HEK293T (cell line): Measurements from ENCODE around the gene ZNF211.

Experiments used
- CTCF ChIA-PET: fragments of 350-600 bp; formaldehyde crosslinking; extraction: SDS; loops from one replicate; lab custom pipeline; 2021; ENCODE audit warnings: antibody characterized with exemption, inconsistent platforms; lab: Yijun Ruan, JAX
- POLR2A ChIA-PET: fragments of 350-600 bp; formaldehyde crosslinking; extraction: SDS; loops from one replicate; lab custom pipeline; 2020; ENCODE audit warnings: antibody characterized with exemption, inconsistent platforms; lab: Yijun Ruan, JAX
- DNase-seq: peaks from one replicate; pipeline ENCODE4 v3.0.0; 2012; ENCODE audit warnings: mixed read lengths; ENCODE audit errors: extremely low spot score
- ARNT ChIP-seq: fragments of 450-650 bp; IDR thresholded peaks from 2 replicates; pipeline ENCODE4 v1.6.1; 2017; ENCODE audit warnings: mild to moderate bottlenecking
- BHLHE40 ChIP-seq: fragments of 450-650 bp; IDR thresholded peaks from 2 replicates; pipeline ENCODE4 v1.6.1; 2016; ENCODE audit warnings: mild to moderate bottlenecking, moderate library complexity, borderline replicate concordance
- CTBP1 ChIP-seq: fragments of 450-650 bp; IDR thresholded peaks from 2 replicates; pipeline ENCODE4 v1.6.1; 2016; ENCODE audit warnings: borderline replicate concordance
- ELF4 ChIP-seq: fragments of 450-650 bp; IDR thresholded peaks from 2 replicates; pipeline ENCODE4 v1.6.1; 2017; ENCODE audit warnings: antibody characterized with exemption
- FOXA1 ChIP-seq: fragments of 450-650 bp; IDR thresholded peaks from 2 replicates; pipeline ENCODE4 v1.6.1; 2016; ENCODE audit warnings: mild to moderate bottlenecking
- FOXK2 ChIP-seq: fragments of 450-650 bp; IDR thresholded peaks from 2 replicates; pipeline ENCODE4 v1.6.1; 2016; ENCODE audit warnings: mild to moderate bottlenecking
- FOXM1 ChIP-seq: fragments of 450-650 bp; IDR thresholded peaks from 2 replicates; pipeline ENCODE4 v1.6.1; 2017; ENCODE audit warnings: mild to moderate bottlenecking, borderline replicate concordance
- HDGF ChIP-seq: fragments of 450-650 bp; IDR thresholded peaks from 2 replicates; pipeline ENCODE4 v1.6.1; 2017; ENCODE audit warnings: antibody characterized with exemption, borderline replicate concordance
- L3MBTL2 ChIP-seq: fragments of 450-650 bp; conservative IDR thresholded peaks from 2 replicates; pipeline ENCODE4 v1.6.1; 2016; ENCODE audit warnings: mild to moderate bottlenecking
- LEF1 ChIP-seq: fragments of 450-650 bp; IDR thresholded peaks from 2 replicates; pipeline ENCODE4 v1.6.1; 2017; ENCODE audit warnings: mild to moderate bottlenecking, borderline replicate concordance
- NFRKB ChIP-seq: fragments of 450-650 bp; IDR thresholded peaks from 2 replicates; pipeline ENCODE4 v1.6.1; 2016; ENCODE audit warnings: mild to moderate bottlenecking, moderate library complexity
- SP1 ChIP-seq: fragments of 450-650 bp; IDR thresholded peaks from 2 replicates; pipeline ENCODE4 v1.6.1; 2017
- SUZ12 ChIP-seq: fragments of 450-650 bp; IDR thresholded peaks from 2 replicates; pipeline ENCODE4 v1.6.1; 2016; ENCODE audit warnings: mild to moderate bottlenecking
- TARDBP ChIP-seq: fragments of 450-650 bp; IDR thresholded peaks from 2 replicates; pipeline ENCODE4 v1.6.1; 2016
- ZNF384 ChIP-seq: fragments of 450-650 bp; IDR thresholded peaks from 2 replicates; pipeline ENCODE4 v1.6.1; 2016
- TF ChIP-seq, protein P1 (sequence below): fragments of 450-650 bp; IDR thresholded peaks from 2 replicates; pipeline ENCODE4 v1.6.1; 2016

ZNF211 gene

DNA sequence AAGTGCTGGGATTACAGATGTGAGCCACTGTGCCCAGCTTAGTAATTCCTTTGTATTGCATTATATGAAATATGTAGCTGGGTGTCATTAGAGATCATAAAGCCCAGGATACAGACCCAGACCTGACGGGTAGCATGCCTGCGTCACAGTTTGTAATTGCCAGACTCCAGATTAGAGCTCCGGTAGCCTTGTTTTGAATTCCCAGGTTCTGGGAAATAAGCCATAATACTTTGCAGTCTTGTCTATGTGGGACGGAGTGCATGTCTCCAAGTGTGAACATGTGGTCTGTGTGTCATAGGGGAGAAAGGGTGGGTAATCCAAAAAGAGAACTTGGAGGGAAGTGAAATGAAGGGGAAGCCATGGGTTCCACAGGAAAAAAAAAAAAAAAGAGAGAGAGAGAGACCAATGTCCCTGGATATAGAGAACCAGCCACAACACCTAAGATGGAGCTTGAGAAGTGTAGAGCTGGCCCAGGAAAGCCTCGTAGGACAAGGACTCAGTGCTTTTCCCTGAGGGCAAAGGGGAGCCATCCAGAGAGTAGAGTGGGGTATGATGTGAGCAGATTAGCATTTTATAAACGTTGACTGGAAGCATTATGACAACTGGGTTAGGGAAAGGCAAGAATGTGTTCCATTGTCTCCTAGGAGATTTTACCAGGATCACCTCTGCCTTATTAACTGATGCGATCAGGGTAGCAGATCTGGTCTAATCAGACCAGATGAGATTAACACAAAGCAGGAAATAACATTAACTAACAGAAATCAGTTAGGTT, 38.3 kb downstream of the ZNF211 start:
- CTCF ChIA-PET, result no interaction called here
- no peak for TF ChIP-seq BHLHE40
- no peak for TF ChIP-seq CTBP1
- TF ChIP-seq L3MBTL2, result no peak
- no peak for TF ChIP-seq FOXK2
- TF ChIP-seq LEF1, result no peak
- TF ChIP-seq ZNF384, result no peak
- no peak for TF ChIP-seq TARDBP
- no peak for TF ChIP-seq FOXM1
- TF ChIP-seq HDGF, result no peak
- TF ChIP-seq ARNT, result no peak
- no peak for TF ChIP-seq SP1
- no peak for TF ChIP-seq ELF4
- TF ChIP-seq NFRKB, result no peak
- TF ChIP-seq, protein P1, sequence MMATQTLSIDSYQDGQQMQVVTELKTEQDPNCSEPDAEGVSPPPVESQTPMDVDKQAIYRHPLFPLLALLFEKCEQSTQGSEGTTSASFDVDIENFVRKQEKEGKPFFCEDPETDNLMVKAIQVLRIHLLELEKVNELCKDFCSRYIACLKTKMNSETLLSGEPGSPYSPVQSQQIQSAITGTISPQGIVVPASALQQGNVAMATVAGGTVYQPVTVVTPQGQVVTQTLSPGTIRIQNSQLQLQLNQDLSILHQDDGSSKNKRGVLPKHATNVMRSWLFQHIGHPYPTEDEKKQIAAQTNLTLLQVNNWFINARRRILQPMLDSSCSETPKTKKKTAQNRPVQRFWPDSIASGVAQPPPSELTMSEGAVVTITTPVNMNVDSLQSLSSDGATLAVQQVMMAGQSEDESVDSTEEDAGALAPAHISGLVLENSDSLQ, result no peak
- no peak for TF ChIP-seq SUZ12
- TF ChIP-seq FOXA1, result no peak

DNA sequence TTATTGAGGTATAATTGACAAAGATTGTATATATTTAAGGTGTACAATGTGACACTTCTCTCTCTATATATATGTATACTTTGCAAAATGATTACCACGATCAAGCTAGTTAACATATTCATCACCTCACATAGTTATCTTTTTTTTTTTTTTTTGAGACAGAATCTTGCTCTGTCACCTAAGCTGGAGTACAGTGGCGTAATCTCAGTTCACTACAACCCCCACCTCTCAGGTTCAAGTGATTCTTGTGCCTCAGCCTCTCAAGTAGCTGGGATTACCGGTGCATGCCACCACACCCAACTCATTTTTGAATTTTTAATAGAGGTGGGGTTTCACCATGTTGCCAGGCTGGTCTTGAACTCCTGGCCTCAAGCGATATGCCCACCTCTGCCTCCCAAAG, 39.5 kb downstream of the ZNF211 start:
- POLR2A ChIA-PET, result interaction anchor here (0.8 kb wide), 1 partner anchor 9 kb away, joined by 3 read pairs; the partner anchor contains the start of gene ZNF551

More for the DNA sequence above, 38.3 kb downstream of the ZNF211 start:
- POLR2A ChIA-PET, result interaction anchor here (1.4 kb wide), 1 partner anchor 11 kb away, joined by 6 read pairs; the partner anchor contains the start of gene ZNF551
- no peak for DNase-seq

DNA sequence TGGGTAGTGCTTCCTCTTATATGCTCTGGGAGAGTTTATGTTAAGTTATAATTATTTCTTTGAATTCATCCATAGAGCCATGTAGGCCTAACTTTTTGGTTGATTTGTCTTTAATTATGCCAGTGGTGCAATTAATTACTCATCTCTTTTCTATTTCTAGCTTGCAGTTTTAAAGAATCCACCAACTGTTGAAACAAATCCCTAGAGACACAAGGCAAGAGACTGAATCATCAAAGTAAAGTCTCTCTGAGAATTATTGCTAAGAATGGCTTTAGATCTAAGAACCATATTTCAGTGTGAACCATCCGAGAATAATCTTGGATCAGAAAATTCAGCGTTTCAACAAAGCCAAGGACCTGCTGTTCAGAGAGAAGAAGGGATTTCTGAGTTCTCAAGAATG, 42.9 kb downstream of the ZNF211 start:
- ChIA-PET POLR2A (no interaction called here), CTCF (no interaction called here)
- no peak for TF ChIP-seq ZNF384
- no peak for TF ChIP-seq ELF4
- DNase-seq, result no peak

More for the DNA sequence above, 39.5 kb downstream of the ZNF211 start:
- no peak for DNase-seq
- CTCF ChIA-PET, result no interaction called here
- no peak for TF ChIP-seq FOXA1

DNA sequence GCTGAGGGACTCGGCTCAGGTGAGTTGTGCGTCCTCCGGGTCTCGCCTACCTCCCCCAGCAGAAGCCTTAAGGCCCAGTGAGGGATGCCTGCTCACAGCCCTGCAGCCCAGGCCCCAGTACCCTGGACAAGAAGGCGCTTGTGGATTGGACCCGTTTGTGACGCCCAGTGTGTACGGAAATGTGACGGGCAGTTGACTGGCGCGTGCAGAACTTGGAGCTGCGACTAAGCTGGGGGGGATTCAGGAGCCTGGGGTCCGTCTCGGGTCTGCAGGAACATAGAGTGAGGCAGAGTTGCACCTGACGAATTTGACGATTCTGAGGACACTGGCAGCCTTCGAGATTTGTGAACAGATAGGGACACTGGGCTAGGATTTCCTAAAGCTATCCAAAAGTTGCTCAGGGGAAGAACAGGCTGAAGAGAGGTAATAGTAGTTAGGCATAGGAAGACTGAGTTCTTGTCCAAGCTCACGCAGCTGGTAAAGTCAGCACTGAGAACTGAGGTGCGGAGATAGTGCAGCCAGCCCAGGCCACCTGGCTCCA, 49.3 kb downstream of the ZNF211 start:
- TF ChIP-seq L3MBTL2 (peak; percentile 77), CTBP1 (no peak)
- CTCF ChIA-PET, result no interaction called here
- DNase-seq, result no peak
- POLR2A ChIA-PET, result interaction anchor here (0.9 to 1.7 kb wide), 12 partner anchors 8 to 837 kb away, joined by 3 to 9 read pairs (median 4); partner anchors contain the start of genes ZBTB45, ZNF211, ZNF606 and ZNF749

DNA sequence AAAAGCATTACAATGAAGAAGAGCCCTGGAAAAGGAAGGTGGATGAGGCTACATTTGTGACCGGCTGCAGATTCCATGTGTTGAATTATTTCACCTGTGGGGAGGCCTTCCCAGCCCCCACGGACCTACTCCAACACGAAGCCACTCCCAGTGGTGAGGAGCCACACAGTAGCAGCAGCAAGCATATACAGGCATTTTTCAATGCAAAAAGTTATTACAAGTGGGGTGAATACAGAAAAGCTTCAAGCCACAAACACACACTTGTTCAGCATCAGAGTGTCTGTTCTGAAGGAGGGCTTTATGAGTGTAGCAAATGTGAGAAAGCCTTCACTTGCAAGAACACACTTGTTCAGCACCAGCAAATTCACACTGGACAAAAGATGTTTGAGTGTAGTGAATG, 53.8 kb downstream of the ZNF211 start:
- no peak for DNase-seq
- no peak for TF ChIP-seq FOXM1
- ChIA-PET CTCF (no interaction called here), POLR2A (no interaction called here)

DNA sequence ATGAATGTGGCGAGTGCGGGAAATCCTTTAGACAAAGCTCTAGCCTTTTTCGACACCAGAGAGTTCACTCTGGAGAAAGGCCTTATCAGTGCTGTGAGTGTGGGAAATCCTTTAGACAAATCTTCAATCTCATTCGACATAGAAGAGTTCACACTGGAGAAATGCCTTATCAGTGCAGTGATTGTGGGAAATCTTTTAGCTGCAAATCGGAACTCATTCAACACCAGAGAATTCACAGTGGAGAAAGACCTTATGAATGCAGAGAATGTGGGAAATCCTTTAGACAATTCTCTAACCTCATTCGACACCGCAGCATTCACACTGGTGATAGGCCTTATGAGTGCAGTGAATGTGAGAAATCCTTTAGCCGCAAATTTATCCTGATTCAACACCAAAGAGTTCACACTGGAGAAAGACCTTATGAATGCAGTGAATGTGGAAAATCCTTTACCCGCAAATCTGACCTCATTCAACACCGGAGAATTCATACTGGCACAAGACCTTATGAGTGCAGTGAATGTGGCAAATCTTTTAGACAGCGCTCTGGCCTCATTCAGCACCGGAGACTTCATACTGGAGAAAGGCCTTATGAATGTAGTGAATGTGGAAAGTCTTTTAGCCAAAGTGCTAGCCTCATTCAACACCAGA, 54.5 kb downstream of the ZNF211 start:
- no peak for TF ChIP-seq NFRKB
- TF ChIP-seq SP1, result no peak
- TF ChIP-seq, protein P1, result no peak
- no peak for TF ChIP-seq FOXK2
- TF ChIP-seq ELF4, result no peak
- ChIA-PET POLR2A (no interaction called here), CTCF (no interaction called here)
- no peak for DNase-seq

DNA sequence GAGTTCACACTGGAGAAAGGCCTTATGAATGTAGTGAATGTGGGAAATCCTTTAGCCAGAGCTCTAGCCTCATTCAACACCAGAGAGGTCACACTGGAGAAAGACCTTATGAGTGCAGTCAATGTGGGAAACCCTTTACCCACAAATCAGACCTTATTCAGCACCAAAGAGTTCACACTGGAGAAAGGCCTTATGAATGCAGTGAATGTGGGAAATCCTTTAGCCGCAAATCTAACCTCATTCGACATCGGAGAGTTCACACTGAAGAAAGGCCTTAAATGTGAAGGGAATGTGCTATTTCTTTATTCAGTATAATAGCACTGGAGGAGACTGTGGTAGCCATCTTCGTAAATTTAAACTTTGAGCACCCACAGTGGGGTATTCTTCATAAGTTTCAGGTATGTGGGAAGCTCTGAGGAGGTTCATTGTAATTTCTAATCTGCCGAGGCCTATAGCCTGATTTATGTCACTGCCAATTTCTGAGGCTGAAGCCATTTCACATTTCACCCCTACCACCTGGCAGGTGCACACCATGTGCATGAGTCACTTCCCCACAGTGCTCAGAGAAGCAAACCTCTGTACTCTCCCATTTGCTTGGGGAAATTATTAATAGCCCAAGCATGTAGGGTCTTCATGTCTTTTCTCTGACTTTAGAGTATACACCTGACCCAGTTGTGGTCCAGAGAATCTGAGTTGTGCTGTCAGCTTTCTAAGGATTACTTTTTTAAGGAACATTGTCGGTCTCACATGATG, 55.2 kb downstream of the ZNF211 start:
- ChIA-PET CTCF (no interaction called here), POLR2A (no interaction called here)
- no peak for DNase-seq
- TF ChIP-seq ARNT (no peak), FOXA1 (no peak), TARDBP (no peak), FOXM1 (no peak), ELF4 (no peak), L3MBTL2 (no peak), HDGF (no peak), CTBP1 (no peak), FOXK2 (no peak)
